Upper lobe of left lung (tissue), 6 donors: Measurements from ENCODE around the gene ACOXL. TPM values are rescaled to one million over a fixed set of nuclear protein-coding genes. Genes with fewer than 3 reads are reported as not detected.
A peak's percentile ranks its signal among the peaks of the same experiment; 100 is the strongest.

Experiments used
- ATAC-seq, 2 donors: fragments of 200-7000 bp; cut with Tn5 transposase; one replicate each; pipeline ENCODE4 v1.9.1; 2022; ENCODE audit warnings: mild to moderate bottlenecking in 2 of 2, moderate library complexity in 2 of 2; ENCODE audit not compliant: low FRiP score in 2 of 2
- DNase-seq, 2 donors: peaks; one replicate each; pipeline ENCODE4 v3.0.0-alpha.2; 2019 to 2020
- H3K27ac ChIP-seq, 4 donors: fragments of 200-600 bp; sonication (generic); one replicate each; pipeline ENCODE4 v1.5.1; 2016 to 2019
- H3K27me3 ChIP-seq, 4 donors: fragments of 200-600 bp; sonication (generic); one replicate each; pipeline ENCODE4 v1.5.1; 2017 to 2019
- H3K36me3 ChIP-seq, 4 donors: fragments of 200-600 bp; sonication (generic); one replicate each; pipeline ENCODE4 v1.5.1; 2016 to 2019
- H3K4me1 ChIP-seq, 4 donors: fragments of 200-600 bp; sonication (generic); one replicate each; pipeline ENCODE4 v1.5.1; 2018 to 2019
- H3K4me3 ChIP-seq, 4 donors: fragments of 200-600 bp; sonication (generic); one replicate each; pipeline ENCODE4 v1.5.1; 2017 to 2019; ENCODE audit warnings: mild to moderate bottlenecking in 2 of 4, moderate library complexity in 1 of 4
- H3K9me3 ChIP-seq, 4 donors: fragments of 200-600 bp; sonication (generic); one replicate each; pipeline ENCODE4 v1.5.1; 2018 to 2019
- EP300 ChIP-seq, 4 donors: sonication (generic); formaldehyde crosslinking; IDR thresholded peaks; one replicate each; pipeline ENCODE4 v1.5.1; 2017; ENCODE audit warnings: antibody characterized with exemption in 4 of 4, control low read depth in 2 of 4
- POLR2A ChIP-seq, 4 donors: fragments of 450-650 bp; IDR thresholded peaks; one replicate each; pipeline ENCODE4 v1.5.1; 2016 to 2017; ENCODE audit warnings: antibody characterized with exemption in 4 of 4, mild to moderate bottlenecking in 2 of 4
- POLR2AphosphoS5 ChIP-seq, 2 donors: sonication (generic); formaldehyde crosslinking; IDR thresholded peaks; one replicate each; pipeline ENCODE4 v1.5.1; 2017; ENCODE audit warnings: antibody characterized with exemption in 2 of 2
- WGBS, 2 donors: methylation state at CpG; one replicate each; pipeline ENCODE4 v1.1.5; 2017 to 2018; 5-methylcytosine and 5-hydroxymethylcytosine counted together
- total RNA-seq, 6 donors: library from RNA; depleted of rRNA in 4 of 6; stranded (reverse); fragments of >200 nt in 4 of 6; gene quantifications; one replicate each; pipeline versions ENCODE4 v1.1.0 to v1.2.1, GENCODE V29; 2016 to 2021
- TF ChIP-seq, protein P1 (sequence below), 6 experiments: fragments of 450-650 bp in 4 of 6; fragments of 200-600 bp in 2 of 6; sonication (generic) in 2 of 6; IDR thresholded peaks; one replicate each; pipeline ENCODE4 v1.5.1; 2016 to 2019; ENCODE audit warnings: antibody characterized with exemption in 6 of 6
- donor health status: DM: no; HTN: no; CAD: no; lungs with moderate emphysema.
- donor health status: DM: no; HTN: yes; CAD: no; lungs with severe emphysema.

The ACOXL gene
- total RNA-seq, 6 donors from 2014 or later, result 30.2 to 128 (median 38.0) TPM

DNA sequence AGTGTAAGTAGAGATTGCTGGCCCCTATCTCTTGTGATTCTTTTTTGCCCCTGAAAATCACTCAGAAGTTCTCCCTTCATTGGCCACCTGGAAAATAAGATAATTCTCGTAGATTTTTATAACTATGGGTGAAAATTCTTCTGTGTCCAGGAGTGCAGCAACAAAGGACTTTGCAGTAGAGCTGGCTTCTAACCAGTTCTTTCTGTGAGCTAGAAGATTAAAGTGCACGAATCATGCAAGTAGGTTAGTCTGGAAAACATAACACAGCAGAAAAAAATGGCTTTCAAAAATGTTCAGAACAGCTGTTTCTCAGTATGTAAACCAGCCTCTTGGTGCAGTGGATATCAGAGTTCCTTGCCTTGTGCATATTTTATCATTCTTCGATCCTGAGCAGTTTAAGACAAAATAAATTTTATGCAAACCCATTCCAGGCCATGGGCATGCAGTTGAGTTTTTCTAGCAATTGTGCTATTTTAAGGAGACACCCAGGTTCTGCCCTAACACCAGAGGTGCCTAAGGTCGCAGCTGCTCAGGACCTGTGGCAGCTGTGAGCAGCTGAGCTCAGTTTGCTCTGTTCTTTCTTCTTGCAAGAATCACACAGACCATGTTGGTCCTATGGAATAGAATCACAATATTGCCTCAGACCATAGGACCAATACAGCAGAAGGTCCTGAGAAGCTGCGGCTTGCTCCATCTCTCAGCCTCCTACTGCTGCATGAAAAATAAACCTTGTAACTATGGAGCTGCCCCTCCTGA lies 307.4 kb downstream of the ACOXL start:
- no peaks in the 10 kb centered on the region for H3K9me3 ChIP-seq
- 76 to 82% methylated on average over 5 of the region's 5 CpGs for WGBS, 2 donors
- no peak overlapping the region for H3K27ac ChIP-seq
- ATAC-seq (no peak), DNase-seq (no peak)
- no peak overlapping the region for H3K4me3 ChIP-seq
- H3K36me3 ChIP-seq, result no peaks in the 10 kb centered on the region
- H3K27me3 ChIP-seq, result no peaks in the 10 kb centered on the region
- TF ChIP-seq POLR2AphosphoS5 (IDR thresholded peaks at IDR 0.05) (no peak), EP300 (IDR thresholded peaks at IDR 0.05) (no peak), POLR2A (IDR thresholded peaks at IDR 0.05) (no peak)
- TF ChIP-seq, protein P1, sequence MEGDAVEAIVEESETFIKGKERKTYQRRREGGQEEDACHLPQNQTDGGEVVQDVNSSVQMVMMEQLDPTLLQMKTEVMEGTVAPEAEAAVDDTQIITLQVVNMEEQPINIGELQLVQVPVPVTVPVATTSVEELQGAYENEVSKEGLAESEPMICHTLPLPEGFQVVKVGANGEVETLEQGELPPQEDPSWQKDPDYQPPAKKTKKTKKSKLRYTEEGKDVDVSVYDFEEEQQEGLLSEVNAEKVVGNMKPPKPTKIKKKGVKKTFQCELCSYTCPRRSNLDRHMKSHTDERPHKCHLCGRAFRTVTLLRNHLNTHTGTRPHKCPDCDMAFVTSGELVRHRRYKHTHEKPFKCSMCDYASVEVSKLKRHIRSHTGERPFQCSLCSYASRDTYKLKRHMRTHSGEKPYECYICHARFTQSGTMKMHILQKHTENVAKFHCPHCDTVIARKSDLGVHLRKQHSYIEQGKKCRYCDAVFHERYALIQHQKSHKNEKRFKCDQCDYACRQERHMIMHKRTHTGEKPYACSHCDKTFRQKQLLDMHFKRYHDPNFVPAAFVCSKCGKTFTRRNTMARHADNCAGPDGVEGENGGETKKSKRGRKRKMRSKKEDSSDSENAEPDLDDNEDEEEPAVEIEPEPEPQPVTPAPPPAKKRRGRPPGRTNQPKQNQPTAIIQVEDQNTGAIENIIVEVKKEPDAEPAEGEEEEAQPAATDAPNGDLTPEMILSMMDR (IDR thresholded peaks at IDR 0.05), result no peak
- no peaks in the 10 kb centered on the region for H3K4me1 ChIP-seq

DNA sequence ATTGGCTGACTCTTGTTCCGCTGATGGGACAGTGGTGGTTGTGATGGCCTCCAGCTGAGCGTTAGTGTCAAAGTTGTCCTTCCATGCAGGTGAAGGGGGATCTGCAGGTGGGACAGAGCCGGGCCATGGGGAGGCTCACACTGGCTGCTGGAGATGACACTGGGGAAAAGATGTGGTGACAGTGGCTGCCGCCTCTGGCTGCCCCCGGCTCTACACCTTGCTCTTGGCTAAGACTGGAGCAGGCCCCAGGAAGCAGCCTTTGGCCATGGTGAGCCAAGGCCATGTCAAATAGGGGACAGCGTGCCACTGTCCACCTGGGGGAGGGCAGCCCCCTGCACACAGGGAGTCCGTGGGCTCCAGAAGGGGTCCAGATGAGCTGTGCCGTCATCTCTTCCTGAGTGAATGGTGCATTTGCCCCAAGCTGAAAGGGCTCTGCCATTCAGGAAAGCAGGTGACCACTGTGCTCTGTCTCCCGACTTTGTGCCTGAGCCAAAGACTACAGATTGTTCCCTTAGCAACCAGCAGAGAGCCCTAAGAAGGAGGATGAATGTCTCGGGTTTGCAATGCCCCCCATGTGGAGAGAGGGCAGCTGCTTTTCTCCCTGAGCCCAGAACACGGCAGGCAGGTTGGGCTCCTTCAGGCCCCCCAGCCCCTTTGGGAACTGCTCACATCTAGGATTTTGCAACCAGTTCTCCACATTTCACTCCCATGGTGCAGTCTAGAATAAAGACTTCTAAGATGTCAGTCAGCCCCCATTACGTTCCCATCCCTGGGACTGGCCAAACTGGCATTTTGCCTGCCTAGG lies 309.2 kb downstream of the ACOXL start:
- H3K36me3 ChIP-seq, result no peaks in the 10 kb centered on the region
- peak in 1 of 2 donors; percentile 28 for DNase-seq
- no peaks in the 10 kb centered on the region for H3K4me1 ChIP-seq
- no peak overlapping the region for H3K27ac ChIP-seq
- no peak for TF ChIP-seq POLR2AphosphoS5 (IDR thresholded peaks at IDR 0.05)
- no peak for TF ChIP-seq EP300 (IDR thresholded peaks at IDR 0.05)
- TF ChIP-seq, protein P1 (IDR thresholded peaks at IDR 0.05), result no peak
- no peak for TF ChIP-seq POLR2A (IDR thresholded peaks at IDR 0.05)
- no peaks in the 10 kb centered on the region for H3K9me3 ChIP-seq
- H3K27me3 ChIP-seq, result no peaks in the 10 kb centered on the region
- ATAC-seq, result no peak
- 82 to 91% methylated on average over 5 to 12 of the region's 12 CpGs for WGBS, 2 donors
- H3K4me3 ChIP-seq, result no peak overlapping the region

DNA sequence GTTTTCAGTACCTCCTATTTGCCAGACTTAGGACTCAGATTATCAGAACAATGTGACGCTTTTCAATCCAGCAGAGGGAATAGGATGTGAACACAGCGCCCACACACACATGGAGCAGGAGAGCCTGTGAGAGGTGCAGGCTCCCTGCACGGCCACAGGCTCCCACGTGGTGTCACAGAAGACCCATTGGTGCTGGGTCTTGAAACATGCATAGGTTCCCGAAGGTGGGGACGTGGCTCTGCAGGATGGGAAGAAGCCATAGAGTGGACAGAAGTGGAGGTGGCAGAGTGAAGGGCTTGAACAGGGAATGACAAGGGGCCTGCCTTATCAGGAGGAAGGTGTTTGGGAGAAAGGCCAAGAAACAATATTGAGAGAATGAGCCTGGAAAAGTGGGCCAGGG lies 309.9 kb downstream of the ACOXL start:
- ATAC-seq (no peak), DNase-seq (no peak)
- H3K9me3 ChIP-seq, result no peaks in the 10 kb centered on the region
- no peak overlapping the region for H3K4me3 ChIP-seq
- no peaks in the 10 kb centered on the region for H3K36me3 ChIP-seq
- 81 to 88% methylated on average over 6 of the region's 6 CpGs for WGBS, 2 donors
- H3K27me3 ChIP-seq, result no peaks in the 10 kb centered on the region
- H3K4me1 ChIP-seq, result no peaks in the 10 kb centered on the region
- no peak overlapping the region for H3K27ac ChIP-seq
- TF ChIP-seq EP300 (IDR thresholded peaks at IDR 0.05) (no peak), POLR2AphosphoS5 (IDR thresholded peaks at IDR 0.05) (no peak), POLR2A (IDR thresholded peaks at IDR 0.05) (no peak)
- TF ChIP-seq, protein P1 (IDR thresholded peaks at IDR 0.05), result no peak

DNA sequence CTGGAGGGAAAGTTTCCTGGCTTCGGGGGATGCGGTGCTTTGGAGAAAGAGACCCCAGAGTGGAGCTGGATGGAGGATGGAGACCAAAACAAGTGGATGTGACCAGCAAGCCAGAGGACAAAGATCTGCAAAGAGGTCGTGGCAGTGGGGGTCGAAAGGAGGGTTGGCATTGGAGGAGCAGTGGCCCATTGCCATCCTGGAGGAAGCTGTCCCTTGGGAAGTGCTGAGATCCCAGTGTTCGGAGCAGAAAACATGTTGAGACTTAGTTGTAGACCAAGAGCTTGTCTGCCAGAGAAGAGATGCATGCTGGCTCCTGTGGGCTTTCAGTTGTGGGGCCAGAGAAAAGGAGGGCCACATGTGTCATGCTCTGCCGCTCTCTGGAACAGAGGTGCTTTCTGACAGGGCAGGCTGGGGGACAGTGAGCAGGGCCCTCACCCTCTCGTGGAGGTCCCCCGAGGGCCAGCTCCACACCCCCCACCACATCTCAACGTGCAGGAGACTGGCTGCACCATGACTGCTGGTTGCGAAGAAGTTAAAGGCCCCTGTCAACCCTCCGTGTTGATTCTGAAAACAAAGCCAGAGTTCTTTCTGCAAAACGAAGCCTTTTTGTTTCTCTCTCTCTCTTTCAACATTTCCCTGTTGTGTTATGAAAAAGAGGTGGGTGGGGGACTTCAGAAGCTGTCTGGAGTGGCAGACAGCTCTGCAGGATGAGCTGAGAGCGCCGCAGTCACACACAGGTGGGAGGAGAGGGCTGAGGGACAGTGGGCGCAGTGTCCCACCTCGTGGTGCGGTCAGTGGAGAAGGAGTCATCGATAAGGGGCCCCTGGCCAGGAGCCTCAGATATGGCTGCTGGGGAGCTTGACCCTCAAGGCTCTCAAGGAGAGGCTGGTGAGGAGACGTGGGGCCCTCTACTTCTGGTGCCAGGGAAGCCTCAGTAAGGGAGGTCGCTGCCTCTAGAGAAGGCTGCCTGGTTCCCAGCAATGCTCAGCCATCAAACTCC lies 310.7 kb downstream of the ACOXL start:
- 77% methylated on average over 18 to 20 of the region's 20 CpGs for WGBS, 2 donors
- peak in 1 of 2 donors; percentile 25 for DNase-seq

More for the DNA sequence above, 310.7 kb downstream of the ACOXL start:
- no peak for ATAC-seq
- Histone ChIP-seq H3K9me3 (no peaks in the 10 kb centered on the region), H3K36me3 (no peaks in the 10 kb centered on the region), H3K4me3 (no peak overlapping the region), H3K27ac (no peak overlapping the region), H3K27me3 (no peaks in the 10 kb centered on the region), H3K4me1 (no peaks in the 10 kb centered on the region)
- TF ChIP-seq, protein P1 (IDR thresholded peaks at IDR 0.05), result no peak
- no peak for TF ChIP-seq POLR2A (IDR thresholded peaks at IDR 0.05)
- TF ChIP-seq POLR2AphosphoS5 (IDR thresholded peaks at IDR 0.05), result no peak
- no peak for TF ChIP-seq EP300 (IDR thresholded peaks at IDR 0.05)
